HG03378 (cell line): ENCODE results near the gene CUX1.
"Not testable (repeated sequence)": the region's sequence is repeated elsewhere in the genome, so short reads cannot be mapped to it uniquely, and the experiment has no call there.

ENCODE experiments used
- ATAC-seq: cut with Tn5 transposase; IDR thresholded peaks from one replicate; pipeline ENCODE4 v1.9.1; 2021; ENCODE audit warnings: mild to moderate bottlenecking, moderate library complexity; ENCODE audit not compliant: unreplicated experiment

Gene CUX1

DNA sequence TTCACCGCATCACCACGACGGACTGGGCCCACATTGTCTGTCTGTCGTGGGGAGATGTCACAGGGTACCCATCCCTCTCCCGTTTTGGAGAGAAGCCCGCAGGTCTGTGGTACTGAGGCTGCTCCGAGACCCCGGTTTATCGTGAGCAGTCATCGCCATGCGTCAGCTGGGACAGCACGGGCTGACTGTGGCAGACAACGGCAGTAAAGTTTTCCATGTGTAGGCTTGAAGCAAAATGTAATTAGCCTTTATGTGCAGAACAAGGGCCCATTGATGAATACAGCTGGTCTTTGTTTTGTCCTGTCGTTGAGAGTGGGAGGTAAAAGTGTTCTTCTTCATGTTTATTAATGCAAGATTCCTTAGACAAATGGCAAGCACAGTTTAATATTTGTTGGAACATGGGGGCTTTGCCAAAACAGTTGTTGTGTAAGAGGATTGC, 301.8 kb downstream of the CUX1 start:
- no peak for ATAC-seq

DNA sequence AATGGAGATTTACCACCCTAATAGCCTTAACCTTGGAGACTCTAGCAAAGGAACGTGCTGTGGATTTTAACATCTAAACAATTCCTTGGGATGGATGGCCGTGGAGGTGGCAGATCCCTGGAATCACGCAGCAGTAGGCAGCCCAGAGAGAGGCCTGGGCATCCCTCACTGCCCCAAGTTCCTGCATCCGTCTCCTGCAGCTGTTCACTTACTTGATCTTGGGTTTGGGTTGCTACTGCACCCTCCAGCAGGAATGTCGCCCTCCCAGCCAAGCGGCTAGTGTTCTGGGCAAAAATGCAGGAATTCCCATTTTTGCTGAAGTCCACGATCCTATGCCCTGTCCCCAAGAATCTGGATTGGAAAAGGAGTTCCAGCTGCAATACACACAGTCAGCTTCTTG, 302.5 kb downstream of the CUX1 start:
- ATAC-seq: no peak

DNA sequence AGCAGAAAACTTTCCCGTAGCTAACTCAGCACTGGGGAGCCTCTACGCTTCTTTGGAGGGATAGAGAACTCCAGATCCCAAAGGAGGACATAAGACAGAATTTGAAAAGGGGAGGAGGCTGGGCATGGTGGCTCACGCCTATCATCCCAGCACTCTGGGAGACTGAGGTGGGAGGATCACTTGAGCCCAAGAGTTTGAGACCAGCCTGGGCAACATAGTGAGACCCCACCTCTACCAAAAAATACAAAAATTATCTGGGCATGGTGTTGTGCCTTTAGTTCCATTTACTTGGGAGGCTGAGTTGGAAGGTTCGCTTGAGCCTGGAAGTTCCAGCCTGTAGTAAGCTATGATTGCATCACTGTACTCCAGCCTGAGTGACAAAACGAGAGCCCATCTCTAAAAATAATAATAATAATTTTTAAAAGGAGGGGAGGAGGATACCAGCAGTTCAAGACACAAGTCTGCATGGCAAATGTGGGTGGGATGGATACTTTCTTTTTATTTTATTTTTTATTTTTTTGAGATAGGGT, 303.3 kb downstream of the CUX1 start:
- no peak for ATAC-seq

DNA sequence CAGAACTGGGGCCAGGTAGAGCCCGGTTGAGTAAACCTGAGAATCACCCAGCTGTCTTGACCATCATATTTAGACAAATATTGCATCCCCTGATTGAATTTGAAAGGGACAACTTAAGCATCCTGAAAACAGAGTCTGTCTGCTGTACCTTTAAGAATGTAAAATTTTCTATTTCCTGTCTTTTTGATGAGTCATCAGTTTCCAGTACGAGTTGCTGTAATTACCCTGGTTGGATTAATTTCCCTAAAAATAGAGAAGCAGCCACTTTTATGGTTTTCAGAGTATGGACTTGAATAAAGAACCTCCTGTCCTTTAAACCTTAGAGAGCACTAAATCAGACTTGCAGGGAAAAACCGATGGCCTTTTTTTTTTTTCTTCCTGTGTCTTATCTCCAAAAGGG, 304.6 kb downstream of the CUX1 start:
- ATAC-seq: no peak

DNA sequence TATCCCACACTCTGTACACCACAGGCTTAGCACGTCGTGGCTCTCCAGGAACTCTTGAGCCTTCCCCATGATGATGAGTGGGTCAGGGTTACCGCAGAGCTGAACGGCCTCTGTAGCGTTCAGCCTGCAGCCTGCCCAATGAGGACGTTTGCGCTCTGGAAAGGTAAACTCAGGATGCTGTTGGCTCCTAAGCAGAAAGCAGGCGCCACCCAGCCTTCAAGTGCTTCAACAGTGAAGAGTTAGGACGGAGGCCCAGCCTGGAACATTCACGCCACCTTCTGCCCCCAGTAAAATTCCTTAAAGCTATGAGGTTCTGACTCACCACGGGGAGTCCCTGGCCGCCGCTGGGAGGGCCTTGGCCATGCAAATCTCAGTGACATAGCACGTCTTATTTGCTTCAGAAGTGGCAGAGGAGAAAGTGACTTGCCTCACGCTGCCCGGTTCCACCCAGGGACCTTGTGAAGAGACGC, 307.7 kb downstream of the CUX1 start:
- no peak for ATAC-seq

DNA sequence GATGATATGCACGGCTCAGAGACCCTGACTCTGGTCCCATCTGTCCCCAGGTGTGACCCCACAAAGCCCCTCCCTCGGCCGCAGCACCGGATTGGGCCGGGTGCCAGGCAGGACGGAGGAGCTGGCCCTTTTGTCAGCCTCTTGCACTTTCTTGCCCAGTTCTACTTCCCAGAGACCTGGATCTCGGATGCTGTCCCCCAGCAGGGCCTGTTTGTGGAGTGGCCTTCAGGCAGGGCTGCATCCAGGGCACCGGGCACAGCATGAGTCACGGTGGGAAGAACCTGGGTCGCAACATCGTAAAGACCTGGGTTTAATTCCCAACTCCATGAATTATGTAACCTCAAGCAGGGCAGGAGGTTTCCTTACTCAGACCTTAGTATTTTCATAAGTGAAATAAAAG, 310.9 kb downstream of the CUX1 start:
- no peak for ATAC-seq

DNA sequence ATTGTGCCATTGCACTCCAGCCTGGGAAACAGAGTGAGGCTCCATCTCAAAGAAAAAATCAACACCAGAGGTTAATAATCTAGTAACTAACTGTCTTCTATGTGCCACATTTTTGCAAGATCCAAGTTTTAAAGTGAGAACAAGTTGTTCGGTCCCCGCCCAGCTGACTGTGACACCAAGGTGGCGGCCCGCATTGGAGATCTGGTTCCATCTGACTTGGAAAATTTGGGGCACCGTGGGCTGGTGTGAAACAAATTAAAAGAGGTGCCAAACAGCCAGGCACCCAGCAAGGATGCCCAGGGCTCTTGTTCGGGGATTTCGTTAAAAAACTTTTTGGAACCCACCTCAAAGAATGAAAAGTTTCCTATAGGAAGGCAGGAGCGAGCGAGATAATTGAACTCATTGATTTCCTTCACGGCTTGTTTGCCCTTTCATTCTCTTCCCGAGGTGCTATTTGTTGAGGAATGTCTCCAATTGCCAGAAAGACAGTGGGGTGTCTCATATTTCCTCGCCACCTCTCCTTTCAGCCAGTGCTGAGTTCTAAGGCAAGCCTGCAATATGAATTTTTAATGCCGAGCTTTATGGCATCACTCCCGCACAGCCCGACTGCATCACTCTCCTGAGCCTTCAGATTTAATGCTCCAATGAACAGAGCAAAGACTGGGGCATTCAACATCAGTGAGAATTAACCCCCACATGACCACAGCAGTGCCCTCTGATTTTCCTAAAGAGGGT, 312.4 kb downstream of the CUX1 start:
- no peak for ATAC-seq

DNA sequence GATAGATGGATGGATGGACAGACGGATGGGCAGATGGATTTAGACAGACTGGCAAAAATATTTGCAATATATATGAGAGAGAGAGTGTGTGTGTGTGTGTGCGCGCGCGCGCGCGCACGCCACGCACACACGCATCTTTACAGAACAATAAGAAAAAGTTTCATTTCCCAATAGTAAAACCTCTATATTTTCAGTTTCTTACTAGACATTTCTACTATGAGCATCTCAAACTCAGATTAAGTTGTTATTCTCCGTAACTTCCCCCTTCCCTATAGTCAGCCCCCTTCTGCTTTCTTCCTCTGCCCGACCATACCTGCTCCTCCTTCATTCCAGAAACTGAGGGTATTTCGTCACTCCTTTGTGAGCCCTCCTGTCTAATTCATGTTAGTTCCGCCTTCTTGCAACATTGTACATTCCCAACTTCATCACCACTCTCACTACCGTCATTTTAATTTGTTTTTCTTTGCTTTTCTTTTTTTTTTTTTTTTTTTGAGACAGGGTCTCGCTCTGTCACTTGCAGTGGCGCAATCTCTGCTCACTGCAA, 314.9 kb downstream of the CUX1 start:
- ATAC-seq: no peak

DNA sequence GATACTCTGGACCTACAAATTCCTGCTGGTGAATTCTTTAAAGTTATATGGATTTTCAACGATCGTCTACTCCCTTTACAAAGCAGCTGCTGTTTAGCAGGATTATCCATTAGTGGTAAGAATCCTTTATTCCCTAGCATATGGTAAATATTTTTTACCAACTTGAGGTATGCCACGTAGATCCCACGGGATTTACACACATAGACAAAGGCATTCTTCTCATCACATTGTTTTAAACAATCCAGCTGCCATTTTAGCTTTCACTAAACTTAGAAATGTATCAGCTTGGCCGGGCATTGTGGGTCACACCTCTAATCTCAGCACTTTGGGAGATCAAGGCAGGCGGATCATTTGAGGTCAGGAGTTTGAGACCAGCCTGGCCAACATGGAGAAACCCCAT, 321.2 kb downstream of the CUX1 start:
- ATAC-seq: no peak

DNA sequence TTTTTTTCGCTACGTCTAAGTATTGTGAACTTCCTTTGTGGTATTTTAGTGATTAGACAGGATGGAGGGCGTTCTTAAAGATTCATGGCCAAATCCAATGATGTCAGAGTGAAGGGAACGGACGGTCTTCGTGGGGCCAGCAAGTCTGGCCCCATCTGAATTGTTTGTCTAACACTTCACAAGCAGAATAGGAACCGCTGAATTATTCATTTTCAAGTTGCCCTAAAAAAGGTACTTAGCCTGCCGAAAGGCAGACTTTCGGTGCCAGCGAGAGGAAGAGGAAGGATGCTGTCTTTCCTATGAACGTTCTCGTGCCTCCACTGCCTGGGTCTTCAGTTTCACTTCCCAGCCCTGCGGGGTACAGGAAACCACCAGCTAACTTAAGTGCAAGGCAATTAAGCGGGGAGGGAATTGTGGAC, 323.5 kb downstream of the CUX1 start:
- no peak for ATAC-seq

DNA sequence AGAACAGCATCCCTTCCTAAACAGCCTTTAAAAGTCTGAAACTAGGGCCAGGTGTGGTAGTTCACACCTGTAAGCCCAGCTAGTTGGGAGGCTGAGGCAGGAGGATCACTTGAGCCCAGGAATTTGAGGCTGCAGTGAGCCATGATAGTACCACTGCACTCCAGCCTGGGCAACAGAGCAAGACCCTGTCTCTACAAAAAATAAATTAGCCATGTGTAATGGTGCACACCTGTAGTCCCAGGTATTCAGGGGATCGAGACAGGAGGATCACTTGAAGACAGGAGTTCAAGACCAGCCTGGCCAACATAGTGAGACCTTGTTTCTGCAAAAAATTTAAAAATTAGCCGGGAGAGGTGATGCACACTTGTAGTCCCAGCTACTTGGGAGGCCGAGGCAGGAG, 325.0 kb downstream of the CUX1 start:
- ATAC-seq: not testable (repeated sequence)

DNA sequence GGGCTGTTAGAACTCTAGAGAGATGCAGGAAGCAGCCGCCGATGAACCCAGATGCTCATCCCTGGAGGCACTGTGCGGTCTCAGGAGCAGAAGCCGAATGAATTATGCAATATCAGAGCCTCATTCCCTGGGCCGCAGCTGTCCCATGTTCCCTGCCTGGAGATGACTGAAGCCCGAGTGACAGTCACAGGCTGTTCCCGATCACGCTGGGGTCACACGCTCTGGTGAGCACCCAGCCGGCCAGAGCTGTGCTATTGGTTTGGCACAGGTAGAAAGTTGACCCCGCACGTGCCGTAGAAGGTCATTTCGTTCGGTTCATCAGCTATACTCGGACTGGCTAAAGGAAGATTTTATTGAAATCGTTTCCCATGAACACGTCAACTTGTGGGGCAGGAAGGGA, 328.7 kb downstream of the CUX1 start:
- ATAC-seq: no peak

DNA sequence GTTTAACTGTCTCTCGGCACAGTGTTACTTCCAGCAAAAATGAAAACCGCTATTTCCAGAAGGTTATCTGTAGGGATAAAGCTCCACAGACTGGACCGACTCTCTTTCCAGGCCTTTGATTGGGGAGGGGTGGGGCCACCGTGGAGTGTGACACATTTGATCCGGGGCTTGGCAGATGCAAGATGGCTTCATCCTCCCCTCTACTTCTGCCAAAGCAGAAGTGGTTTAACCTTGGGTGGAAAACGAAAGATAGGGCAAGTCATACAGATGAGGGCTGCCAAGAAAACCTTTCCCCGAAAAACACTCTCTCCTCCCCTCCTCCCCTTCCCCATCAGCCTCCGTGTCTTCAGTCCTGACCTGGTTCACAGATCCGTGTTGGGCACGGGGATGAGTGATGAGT, 329.6 kb downstream of the CUX1 start:
- no peak for ATAC-seq

DNA sequence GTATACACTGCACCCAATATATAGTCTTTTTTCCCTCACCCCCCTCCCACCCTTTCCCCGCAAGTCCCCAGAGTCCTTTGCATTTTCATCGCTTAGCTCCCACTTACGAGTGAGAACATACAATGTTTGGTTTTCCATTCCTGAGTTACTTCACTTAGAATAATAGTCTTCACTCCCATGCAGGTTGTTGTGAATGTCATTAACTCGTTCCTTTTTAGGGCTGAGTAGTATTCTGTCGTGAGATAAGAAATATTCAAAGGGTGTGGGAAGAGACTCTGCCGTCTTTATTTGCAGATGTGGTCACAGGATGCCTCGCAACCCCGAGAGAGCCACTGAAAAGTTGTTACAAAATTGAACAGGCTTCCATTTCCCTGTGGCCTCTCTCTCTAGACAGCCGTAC, 331.4 kb downstream of the CUX1 start:
- ATAC-seq: no peak

DNA sequence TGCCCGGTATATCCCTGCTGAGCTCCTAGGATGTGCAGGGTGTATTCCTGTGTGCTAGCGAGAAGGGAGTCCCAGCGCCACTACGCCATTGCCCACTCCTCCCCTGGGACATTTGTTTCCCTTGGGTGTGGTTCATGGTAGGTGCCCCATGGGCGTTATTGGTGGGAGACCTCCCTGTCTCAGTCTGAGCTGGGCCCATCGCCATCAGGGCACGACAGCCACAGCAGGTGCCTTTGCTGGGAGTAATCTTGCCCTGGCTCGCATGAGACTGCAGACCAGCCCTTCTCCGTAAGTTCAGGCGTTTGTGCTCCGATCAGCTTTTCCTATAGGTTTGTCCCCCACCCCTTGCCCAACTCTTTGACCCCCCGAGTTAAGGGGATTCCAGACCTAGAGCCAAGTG, 332.0 kb downstream of the CUX1 start:
- no peak for ATAC-seq

DNA sequence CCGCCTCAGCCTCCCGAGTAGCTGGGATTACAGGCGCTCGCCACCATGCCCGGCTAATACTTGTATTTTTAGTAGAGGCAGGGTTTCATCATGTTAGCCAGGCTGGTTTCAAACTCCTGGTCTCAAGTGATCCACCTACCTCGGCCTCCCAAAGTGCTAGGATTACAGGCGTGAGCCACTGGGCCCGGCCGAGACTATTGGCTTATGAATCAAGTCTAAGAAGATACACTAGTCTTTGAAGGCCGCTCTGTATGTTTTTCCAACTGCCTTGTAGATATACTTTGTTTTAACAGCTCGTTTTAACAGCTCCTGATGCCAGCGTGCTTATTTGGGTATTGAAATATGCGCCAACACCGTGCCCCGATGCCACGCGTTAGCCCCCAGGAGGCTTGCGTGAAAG, 332.8 kb downstream of the CUX1 start:
- ATAC-seq: no peak

DNA sequence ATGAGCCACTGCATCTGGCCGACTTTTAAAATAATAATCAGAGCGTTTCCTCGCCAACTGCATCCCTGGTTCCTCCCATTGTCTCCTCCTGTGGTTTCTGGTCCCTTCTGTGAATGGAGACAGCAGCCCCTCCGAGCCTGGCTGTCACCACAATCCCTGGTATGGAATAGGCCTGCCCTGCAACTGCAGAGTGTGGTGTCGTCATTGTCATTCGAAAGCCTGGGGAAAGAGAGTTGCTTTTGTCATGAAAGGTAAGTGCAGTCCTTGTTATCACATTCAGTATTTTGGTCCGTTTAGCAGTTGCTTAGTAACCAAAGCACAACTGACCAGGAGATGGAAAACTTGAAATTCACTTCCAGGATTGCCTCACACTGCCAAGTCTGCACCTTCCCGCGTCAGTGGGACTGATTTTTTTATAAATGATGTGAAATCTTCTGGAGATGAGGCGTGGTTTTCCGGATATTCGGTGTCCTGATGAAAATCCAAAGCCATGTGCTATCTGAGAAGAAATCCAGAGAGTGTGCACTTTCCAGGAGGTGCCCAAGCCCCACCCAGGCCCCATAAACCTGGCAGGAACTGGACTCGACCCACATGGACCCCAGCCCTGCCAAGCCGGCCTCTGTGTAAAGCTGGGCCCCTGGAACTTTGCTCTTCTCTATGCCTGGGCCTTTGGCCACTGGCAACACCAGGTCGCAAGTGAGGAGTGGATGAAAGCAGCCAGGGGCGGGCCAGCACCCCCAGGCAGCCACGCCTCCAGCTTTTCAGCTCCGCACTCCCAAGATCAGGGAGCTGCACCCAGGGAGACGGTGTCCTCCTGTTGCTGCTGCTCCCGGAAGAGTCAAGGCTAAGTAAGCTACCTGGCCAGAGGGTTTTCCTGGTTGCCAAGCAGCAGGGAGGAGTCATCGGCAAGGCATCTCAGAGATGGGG, 335.5 kb downstream of the CUX1 start:
- ATAC-seq: no peak

DNA sequence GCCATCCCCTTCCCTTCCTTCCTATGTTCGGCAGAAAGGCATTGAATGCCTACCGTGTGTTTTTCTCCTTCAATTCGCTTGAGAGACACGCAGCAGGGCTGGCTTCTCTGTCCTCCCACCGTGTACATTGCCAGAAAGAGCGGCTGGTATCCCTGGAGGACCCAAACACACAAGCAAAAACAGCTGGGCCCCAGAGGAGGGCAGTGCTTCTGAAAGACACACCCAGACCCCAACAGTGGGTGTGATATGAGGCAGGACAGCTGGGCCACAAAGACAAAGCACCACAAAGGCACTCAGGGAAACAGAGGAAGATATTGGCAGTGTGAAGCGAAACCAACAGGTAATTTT, 336.1 kb downstream of the CUX1 start:
- ATAC-seq: no peak

DNA sequence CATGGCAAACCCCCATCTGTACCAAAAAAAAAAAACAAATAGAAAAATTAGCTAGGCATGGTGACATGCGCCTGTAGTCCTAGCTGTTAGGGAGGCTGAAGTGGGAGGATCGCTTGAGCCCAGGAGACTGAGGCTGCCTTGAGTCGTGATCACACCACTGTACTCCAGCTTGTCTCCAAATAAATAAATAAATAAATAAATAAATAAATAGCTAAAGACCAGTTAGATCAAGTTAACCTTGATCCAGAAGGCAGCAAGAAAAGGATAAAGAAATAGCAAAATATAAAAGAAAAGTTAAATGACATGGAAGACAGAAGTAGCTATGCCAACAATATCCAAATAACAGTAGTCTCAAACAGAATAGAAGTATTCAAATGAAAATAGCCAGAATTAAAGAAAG, 337.0 kb downstream of the CUX1 start:
- no peak for ATAC-seq

DNA sequence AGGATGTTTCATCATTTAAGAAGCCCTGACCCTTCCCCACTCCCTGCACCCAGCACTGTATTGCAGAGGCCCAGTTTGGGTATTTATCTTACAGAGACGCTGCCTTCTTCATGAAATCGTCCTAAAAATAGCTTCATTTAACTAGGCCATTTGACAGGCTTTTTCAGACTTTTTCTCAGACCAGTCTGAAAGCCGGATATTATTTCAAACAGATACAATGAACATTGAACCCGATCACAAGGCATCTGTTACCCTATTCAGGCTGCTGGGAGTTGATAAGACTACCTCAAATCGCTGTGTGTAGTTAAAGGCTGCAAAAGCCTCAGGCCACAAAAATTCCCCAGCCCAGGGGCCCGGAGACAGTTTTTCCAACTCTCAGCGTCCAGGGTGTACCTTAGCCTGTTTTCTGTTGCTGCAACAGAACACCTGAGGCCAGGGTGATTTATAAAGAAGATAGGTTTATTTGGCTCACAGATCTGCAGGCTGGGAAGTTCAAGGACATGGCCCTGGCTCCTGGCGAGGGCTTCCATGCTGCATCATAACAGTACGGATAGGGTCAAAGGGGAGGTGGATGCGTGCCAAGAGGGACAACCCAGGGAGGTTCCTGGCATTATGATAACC, 338.5 kb downstream of the CUX1 start:
- no peak for ATAC-seq

DNA sequence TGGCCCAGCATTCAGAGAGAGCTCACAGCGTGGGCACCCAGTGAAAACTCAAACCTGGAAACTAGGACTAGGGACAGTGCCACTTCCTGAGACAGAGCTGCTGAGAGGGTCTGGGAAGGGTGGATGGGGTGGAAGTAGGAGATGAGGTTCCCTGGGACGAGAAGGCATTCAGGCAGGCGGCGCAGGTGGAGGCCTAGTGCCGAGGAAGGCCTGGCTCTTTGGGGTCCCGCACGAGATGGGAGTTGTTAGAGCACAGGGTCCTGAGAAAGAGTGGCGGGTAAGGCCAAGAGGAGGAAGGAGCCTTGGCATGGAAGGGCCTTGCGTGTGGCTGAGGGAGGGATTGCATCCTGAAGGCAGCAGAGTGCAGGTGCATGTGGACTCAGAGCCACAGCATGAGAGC, 339.4 kb downstream of the CUX1 start:
- no peak for ATAC-seq
